ENCODE results near the gene HMGA1.

Gene HMGA1

GRCh38 chr6:34238585-34239499, 2.2 kb downstream of the HMGA1 start:
- peaks cover 37% of the 10 kb centered on the region for H4K20me1 ChIP-seq (ENCODE audit: control insufficient read depth, insufficient read depth, low read depth, low read length)
- no peak for TF ChIP-seq EZH2phosphoT487 (IDR thresholded peaks at IDR 0.05; ENCODE audit: borderline replicate concordance, low read length)

GRCh38 chr6:34239500-34239825, 2.8 kb downstream of the HMGA1 start:
- Histone ChIP-seq H3K36me3 (ENCODE audit: control insufficient read depth, low read length) (peaks cover 73% of the 10 kb centered on the region), H3F3A (ENCODE audit: control insufficient read depth, insufficient read depth) (peaks cover 63% of the 10 kb centered on the region), H3K9me2 (replicated peaks; ENCODE audit: control insufficient read depth, low read length) (no peaks in the 10 kb centered on the region), H3K4me1 (ENCODE audit: control insufficient read depth, low read length) (peaks cover 61% of the 10 kb centered on the region), H3K4me2 (ENCODE audit: low read length) (peak overlapping the region; percentile 69), H3K27ac (ENCODE audit: low read depth, low read length) (peak overlapping the region; percentile 94), H3K4me3 (ENCODE audit: low read length) (peak overlapping the region; percentile 80), H3K79me2 (ENCODE audit: control insufficient read depth, low read length) (peaks cover 59% of the 10 kb centered on the region), H3K9me3 (ENCODE audit: control insufficient read depth, insufficient read depth, low read length) (no peaks in the 10 kb centered on the region), H3K27me3 (ENCODE audit: control insufficient read depth, low read length) (no peaks in the 10 kb centered on the region), H4K20me1 (ENCODE audit: control insufficient read depth, insufficient read depth, low read depth, low read length) (peaks cover 40% of the 10 kb centered on the region)
- no peak for TF ChIP-seq CTCF (IDR thresholded peaks at IDR 0.05; ENCODE audit: low read depth, low read length, poor library complexity, severe bottlenecking)
- no peak for TF ChIP-seq EZH2phosphoT487 (IDR thresholded peaks at IDR 0.05; ENCODE audit: borderline replicate concordance, low read length)

More at GRCh38 chr6:34238585-34239499, 2.2 kb downstream of the HMGA1 start:
- Histone ChIP-seq H3K27me3 (ENCODE audit: control insufficient read depth, low read length) (no peaks in the 10 kb centered on the region), H3K4me1 (ENCODE audit: control insufficient read depth, low read length) (peaks cover 60% of the 10 kb centered on the region), H3K4me3 (ENCODE audit: low read length) (peak overlapping the region; percentile 80), H3K4me2 (ENCODE audit: low read length) (peak overlapping the region; percentile 69), H3K36me3 (ENCODE audit: control insufficient read depth, low read length) (peaks cover 66% of the 10 kb centered on the region), H3K9me3 (ENCODE audit: control insufficient read depth, insufficient read depth, low read length) (no peaks in the 10 kb centered on the region), H3K79me2 (ENCODE audit: control insufficient read depth, low read length) (peaks cover 59% of the 10 kb centered on the region), H3K9me2 (replicated peaks; ENCODE audit: control insufficient read depth, low read length) (no peaks in the 10 kb centered on the region), H3K27ac (ENCODE audit: low read depth, low read length) (peak overlapping the region; percentile 94), H3F3A (ENCODE audit: control insufficient read depth, insufficient read depth) (peaks cover 62% of the 10 kb centered on the region)

- Histone ChIP-seq H3K4me2 (ENCODE audit: low read length) (peak overlapping the region; percentile 69), H3F3A (ENCODE audit: control insufficient read depth, insufficient read depth) (peaks cover 64% of the 10 kb centered on the region), H3K36me3 (ENCODE audit: control insufficient read depth, low read length) (peaks cover 77% of the 10 kb centered on the region), H3K4me3 (ENCODE audit: low read length) (peak overlapping the region; percentile 80), H3K27me3 (ENCODE audit: control insufficient read depth, low read length) (no peaks in the 10 kb centered on the region), H3K27ac (ENCODE audit: low read depth, low read length) (peak overlapping the region; percentile 94; the same call in 1 of the 2 replicates), H3K9me3 (ENCODE audit: control insufficient read depth, insufficient read depth, low read length) (no peaks in the 10 kb centered on the region), H3K9me2 (replicated peaks; ENCODE audit: control insufficient read depth, low read length) (no peaks in the 10 kb centered on the region), H3K79me2 (ENCODE audit: control insufficient read depth, low read length) (peaks cover 59% of the 10 kb centered on the region), H4K20me1 (ENCODE audit: control insufficient read depth, insufficient read depth, low read depth, low read length) (peaks cover 40% of the 10 kb centered on the region), H3K4me1 (ENCODE audit: control insufficient read depth, low read length) (peaks cover 57% of the 10 kb centered on the region)
- no peak for TF ChIP-seq EZH2phosphoT487 (IDR thresholded peaks at IDR 0.05; ENCODE audit: borderline replicate concordance, low read length)
- no peak for TF ChIP-seq CTCF (IDR thresholded peaks at IDR 0.05; ENCODE audit: low read depth, low read length, poor library complexity, severe bottlenecking)
Observed at GRCh38 chr6:34239893-34240292, 3.2 kb downstream of the HMGA1 start.
